ENCODE data around the gene DCAF15. TPM values are rescaled to one million over a fixed set of nuclear protein-coding genes. Genes with fewer than 3 reads are reported as not detected.

Gene DCAF15
- total RNA-seq, 1 donor from 2014 or later, result 21.0 TPM

GRCh38 chr19:13992025-13992424 lies 39.7 kb downstream of the DCAF15 start:
- peaks cover 4% of the 10 kb centered on the region for H3K36me3 Mint-ChIP-seq (ENCODE audit: low read depth)
- no peak for DNase-seq (ENCODE audit: low spot score)
- TF ChIP-seq CTCF (IDR thresholded peaks at IDR 0.05), result no peak
- no peak overlapping the region for H3K27ac Mint-ChIP-seq (ENCODE audit: unreplicated experiment)
- H3K27me3 Mint-ChIP-seq (ENCODE audit: low read depth), result no peaks in the 10 kb centered on the region
- no peak overlapping the region for H3K4me3 Mint-ChIP-seq (ENCODE audit: unreplicated experiment)
- H3K4me1 Mint-ChIP-seq (ENCODE audit: low read depth), result peaks cover 4% of the 10 kb centered on the region
- H3K9me3 Mint-ChIP-seq (ENCODE audit: low read depth), result no peaks in the 10 kb centered on the region

GRCh38 chr19:13993590-13994300 lies 41.4 kb downstream of the DCAF15 start:
- DNase-seq (ENCODE audit: low spot score), result no peak
- peaks cover 4% of the 10 kb centered on the region for H3K36me3 Mint-ChIP-seq (ENCODE audit: low read depth)
- no peaks in the 10 kb centered on the region for H3K27me3 Mint-ChIP-seq (ENCODE audit: low read depth)
- no peak for TF ChIP-seq CTCF (IDR thresholded peaks at IDR 0.05)
- no peak overlapping the region for H3K27ac Mint-ChIP-seq (ENCODE audit: unreplicated experiment)
- no peaks in the 10 kb centered on the region for H3K4me1 Mint-ChIP-seq (ENCODE audit: low read depth)
- H3K9me3 Mint-ChIP-seq (ENCODE audit: low read depth), result no peaks in the 10 kb centered on the region
- H3K4me3 Mint-ChIP-seq (ENCODE audit: unreplicated experiment), result no peak overlapping the region

- no peaks in the 10 kb centered on the region for H3K4me1 Mint-ChIP-seq (ENCODE audit: low read depth)
- no peaks in the 10 kb centered on the region for H3K27me3 Mint-ChIP-seq (ENCODE audit: low read depth)
- H3K4me3 Mint-ChIP-seq (ENCODE audit: unreplicated experiment), result no peak overlapping the region
- peaks cover 4% of the 10 kb centered on the region for H3K36me3 Mint-ChIP-seq (ENCODE audit: low read depth)
- H3K9me3 Mint-ChIP-seq (ENCODE audit: low read depth), result no peaks in the 10 kb centered on the region
- DNase-seq (ENCODE audit: low spot score), result no peak
- no peak overlapping the region for H3K27ac Mint-ChIP-seq (ENCODE audit: unreplicated experiment)
- no peak for TF ChIP-seq CTCF (IDR thresholded peaks at IDR 0.05)
Observed at GRCh38 chr19:13995017-13995728, 42.9 kb downstream of the DCAF15 start.

- Mint-ChIP-seq H3K36me3 (ENCODE audit: low read depth) (peaks cover 3% of the 10 kb centered on the region), H3K4me1 (ENCODE audit: low read depth) (no peaks in the 10 kb centered on the region), H3K27ac (ENCODE audit: unreplicated experiment) (no peak overlapping the region), H3K4me3 (ENCODE audit: unreplicated experiment) (no peak overlapping the region), H3K9me3 (ENCODE audit: low read depth) (no peaks in the 10 kb centered on the region), H3K27me3 (ENCODE audit: low read depth) (no peaks in the 10 kb centered on the region)
- no peak for TF ChIP-seq CTCF (IDR thresholded peaks at IDR 0.05)
- DNase-seq (ENCODE audit: low spot score), result no peak
Observed at GRCh38 chr19:13995878-13996765, 43.8 kb downstream of the DCAF15 start.
